NT2/D1 (cell line): ENCODE data around the gene FEM1B.

Experiments
- YY1 ChIP-seq: IDR thresholded peaks from 2 replicates; pipeline ENCODE4 v1.6.1; 2011; ENCODE audit not compliant: insufficient read length, insufficient read depth
- ZNF274 ChIP-seq: IDR thresholded peaks from 2 replicates; pipeline ENCODE4 v1.6.1; 2011; ENCODE audit warnings: mild to moderate bottlenecking, low read depth, low read length

GRCh38 chr15:68334661-68335124 lies 57.1 kb downstream of the FEM1B start:
- TF ChIP-seq ZNF274, result no peak
- no peak for TF ChIP-seq YY1
